GM13977 (cell line): ENCODE results near the gene SV2B.

Experiments used
- DNase-seq: peaks from one replicate; pipeline ENCODE4 v3.0.0; 2012; ENCODE audit warnings: low spot score
- CTCF ChIP-seq: IDR thresholded peaks from 2 replicates; pipeline ENCODE4 v1.5.1; 2012; ENCODE audit warnings: mild to moderate bottlenecking, control low read depth; ENCODE audit not compliant: insufficient read depth; ENCODE audit errors: extremely low read depth, missing control alignments
- in situ Hi-C: fragments of 300-500 bp; cut with MboI; formaldehyde crosslinking; loops from one replicate; pipeline ENCODE4 v1.12.0; 2022; ENCODE audit warnings: low sequenced_read_pairs, low pct_unique_long_range_greater_than_20kb, mixed read lengths, inconsistent platforms; ENCODE audit not compliant: unreplicated experiment

The SV2B gene

GRCh38 chr15:91238644-91239425 lies 138.8 kb downstream of the SV2B start:
- in situ Hi-C loops, result no loop called here
- TF ChIP-seq CTCF, result no peak
- no peak for DNase-seq

- no peak for TF ChIP-seq CTCF
- in situ Hi-C loops, result no loop called here
- DNase-seq, result no peak
Measured at GRCh38 chr15:91243826-91244225, 143.8 kb downstream of the SV2B start.

- no peak for DNase-seq
- TF ChIP-seq CTCF, result no peak
- in situ Hi-C loops, result no loop called here
Measured at GRCh38 chr15:91244919-91245318, 144.9 kb downstream of the SV2B start.

GRCh38 chr15:91246998-91247397 lies 146.9 kb downstream of the SV2B start:
- no peak for DNase-seq
- in situ Hi-C loops, result no loop called here
- no peak for TF ChIP-seq CTCF

GRCh38 chr15:91249591-91249990 lies 149.5 kb downstream of the SV2B start:
- no peak for TF ChIP-seq CTCF
- no peak for DNase-seq
- in situ Hi-C loops, result no loop called here

- in situ Hi-C loops, result no loop called here
- no peak for TF ChIP-seq CTCF
- no peak for DNase-seq
Measured at GRCh38 chr15:91252322-91252721, 152.3 kb downstream of the SV2B start.

GRCh38 chr15:91252756-91253155 lies 152.7 kb downstream of the SV2B start:
- TF ChIP-seq CTCF, result no peak
- no peak for DNase-seq
- in situ Hi-C loops, result no loop called here
